HepG2 (cell line): Measurements from ENCODE around the gene MTF1. TPM values are rescaled to one million over a fixed set of nuclear protein-coding genes. Genes with fewer than 3 reads are reported as not detected.

Source experiments
- ATAC-seq: fragments of 200-7000 bp; cut with Tn5 transposase; 3 replicates; pipeline ENCODE4 v1.9.1; 2020; ENCODE audit warnings: mild to moderate bottlenecking, moderate library complexity
- BruUV-seq: library from RNA; stranded (reverse); fragments of 400-500 nt; replicated peaks from 2 replicates; lab custom pipeline; 2021; lab: Mats Ljungman, UMichigan
- CTCF ChIA-PET: fragments of 300-600 bp; formaldehyde crosslinking; extraction: SDS; loops from one replicate; lab custom pipeline; 2021; ENCODE audit warnings: low total read pairs, inconsistent platforms, low intra/inter-chr PET ratio; lab: Yijun Ruan, JAX
- POLR2A ChIA-PET: fragments of 350-600 bp; sonication (Branson Sonifier 250); formaldehyde crosslinking; loops from one replicate; lab custom pipeline; 2020; ENCODE audit warnings: antibody characterized with exemption, inconsistent platforms; lab: Yijun Ruan, JAX
- DNase-seq: peaks from one replicate; pipeline ENCODE4 v3.0.0-alpha.2; 2015; ENCODE audit warnings: low spot score
- FAIRE-seq: peaks from 3 replicates; lab custom pipeline; 2011; peaks lifted over from hg19 to GRCh38; lab: Jason Lieb, UNC
- H2AFZ ChIP-seq: one replicate; pipeline ENCODE4 v1.6.1; 2011; ENCODE audit warnings: low read length, inconsistent platforms
- H3K27ac ChIP-seq: fragments of 300-600 bp; 3 replicates; pipeline ENCODE4 v1.8.0; 2011; ENCODE audit warnings: mixed run types, mild to moderate bottlenecking, mixed read lengths, low read length, inconsistent platforms; ENCODE audit not compliant: insufficient read depth; ENCODE audit errors: extremely low read length
- H3K27me3 ChIP-seq, 2 experiments: fragments of 200-600 bp in 1 of 2; 2 replicates in 1 of 2; 3 replicates in 1 of 2; pipeline versions ENCODE4 v1.6.0 to v1.8.0; 2011; ENCODE audit warnings: low read length in 2 of 2, mild to moderate bottlenecking in 2 of 2, moderate library complexity in 2 of 2, inconsistent platforms in 1 of 2; ENCODE audit not compliant: insufficient read depth in 2 of 2, control insufficient read depth in 1 of 2
- H3K36me3 ChIP-seq, 2 experiments: fragments of 200-600 bp in 1 of 2; replicated peaks in 1 of 2; 2 replicates in 1 of 2; 3 replicates in 1 of 2; pipeline versions ENCODE4 v1.5.1 to v1.8.0; 2011; ENCODE audit warnings: low read length in 2 of 2, inconsistent platforms in 1 of 2; ENCODE audit not compliant: insufficient read depth in 2 of 2, control insufficient read depth in 1 of 2
- H3K4me1 ChIP-seq: 2 replicates; pipeline ENCODE4 v1.5.1; 2012; ENCODE audit warnings: low read length, inconsistent platforms; ENCODE audit not compliant: insufficient read depth
- H3K4me2 ChIP-seq: 2 replicates; pipeline ENCODE4 v1.6.0; 2011; ENCODE audit warnings: low read depth, low read length, inconsistent platforms
- H3K4me3 ChIP-seq, 3 experiments: fragments of 200-600 bp in 1 of 3; sonication (generic), shearing (Covaris generic) in 1 of 3; replicated peaks in 1 of 3; 2 replicates each; pipeline ENCODE4 v1.5.1; 2011 to 2016; ENCODE audit warnings: low read length in 3 of 3, inconsistent platforms in 2 of 3, low read depth in 2 of 3, mild to moderate bottlenecking in 2 of 3, control low read depth in 1 of 3, mixed read lengths in 1 of 3; ENCODE audit not compliant: insufficient read depth in 1 of 3
- H3K79me2 ChIP-seq: one replicate; pipeline ENCODE4 v1.6.1; 2011; ENCODE audit warnings: low read length, inconsistent platforms; ENCODE audit not compliant: insufficient read depth
- H3K9ac ChIP-seq: 2 replicates; pipeline ENCODE4 v1.6.0; 2011; ENCODE audit warnings: mild to moderate bottlenecking, low read depth, low read length, inconsistent platforms; ENCODE audit not compliant: insufficient read depth
- H3K9me3 ChIP-seq: 2 replicates; pipeline ENCODE4 v1.5.1; 2012; ENCODE audit warnings: mild to moderate bottlenecking, low read length
- H4K20me1 ChIP-seq: 2 replicates; pipeline ENCODE4 v1.6.0; 2011; ENCODE audit warnings: inconsistent platforms, mild to moderate bottlenecking, low read length, moderate library complexity; ENCODE audit not compliant: insufficient read depth
- CTCF ChIP-seq: sonication (generic); formaldehyde crosslinking; IDR thresholded peaks from 2 replicates; pipeline ENCODE4 v1.5.0; 2020; ENCODE audit warnings: mild to moderate bottlenecking, missing genetic modification reagents, moderate library complexity
- MBD4 ChIP-seq: IDR thresholded peaks from 2 replicates; pipeline ENCODE4 v1.6.1; 2012; ENCODE audit warnings: low read length, inconsistent platforms, borderline replicate concordance
- MED8 ChIP-seq: sonication (generic); formaldehyde crosslinking; IDR thresholded peaks from 2 replicates; pipeline ENCODE4 v1.8.1; 2023; ENCODE audit warnings: mild to moderate bottlenecking, missing genetic modification reagents; ENCODE audit not compliant: insufficient replicate concordance
- RAD21 ChIP-seq: fragments of 450-650 bp; formaldehyde crosslinking; IDR thresholded peaks from 2 replicates; pipeline ENCODE4 v1.5.0; 2020; ENCODE audit warnings: mild to moderate bottlenecking
- STAG1 ChIP-seq: sonication (generic); formaldehyde crosslinking; IDR thresholded peaks from 2 replicates; pipeline ENCODE4 v1.4.0; 2020; ENCODE audit warnings: missing genetic modification reagents
- TEAD3 ChIP-seq: optimal IDR thresholded peaks from 2 replicates; pipeline ENCODE3; 2016; ENCODE audit warnings: borderline replicate concordance
- ZNF646 ChIP-seq: sonication (generic); formaldehyde crosslinking; IDR thresholded peaks from 2 replicates; pipeline ENCODE4 v1.9.0; 2021; ENCODE audit warnings: mild to moderate bottlenecking, missing genetic modification reagents
- WGBS: methylation state at CpG from one replicate; pipeline ENCODE4 v1.1.6; 2017; ENCODE audit warnings: low lambda C conversion rate; 5-methylcytosine and 5-hydroxymethylcytosine counted together
- in situ Hi-C: cut with HindIII; loops from 2 replicates; pipeline ENCODE4 v1.10.0; 2017; ENCODE audit warnings: low pct_unique_long_range_greater_than_20kb; ENCODE audit not compliant: extremely low pct_ligation_motif_present
- intact Hi-C: fragments of 100-400 bp; cut with micrococcal nuclease; formaldehyde crosslinking; loops from one replicate; pipeline ENCODE4 v1.10.0; 2022; ENCODE audit not compliant: unreplicated experiment
- polyA plus RNA-seq, 8 experiments: library from polyadenylated mRNA; depleted of rRNA in 3 of 8; stranded (reverse) in 7 of 8; unstranded in 1 of 8; fragments of >200 nt; fragmentation: Illumina TruSeq in 4 of 8; extraction: Trizol in 4 of 8; gene quantifications; 2 replicates each; pipeline versions ENCODE4 v1.2.1 to v1.2.3, GENCODE V29; 2011 to 2016; ENCODE audit warnings: low read depth in 4 of 8, missing spikeins in 1 of 8, mixed read lengths in 1 of 8; ENCODE audit not compliant: insufficient read depth in 1 of 8
- total RNA-seq, 5 experiments: library from RNA; depleted of rRNA; stranded (reverse); fragments of >200 nt; fragmentation: Illumina TruSeq; extraction: Trizol; gene quantifications; 2 replicates each; pipeline ENCODE4 v1.2.3, GENCODE V29; 2016; ENCODE audit warnings: low read depth in 1 of 5

Gene MTF1
- total and polyA plus RNA-seq, 2 of the 13 experiments (the other 11 are each of a cell fraction or from before 2014, with no cell fraction given), result 2.4 to 3.3 TPM

DNA sequence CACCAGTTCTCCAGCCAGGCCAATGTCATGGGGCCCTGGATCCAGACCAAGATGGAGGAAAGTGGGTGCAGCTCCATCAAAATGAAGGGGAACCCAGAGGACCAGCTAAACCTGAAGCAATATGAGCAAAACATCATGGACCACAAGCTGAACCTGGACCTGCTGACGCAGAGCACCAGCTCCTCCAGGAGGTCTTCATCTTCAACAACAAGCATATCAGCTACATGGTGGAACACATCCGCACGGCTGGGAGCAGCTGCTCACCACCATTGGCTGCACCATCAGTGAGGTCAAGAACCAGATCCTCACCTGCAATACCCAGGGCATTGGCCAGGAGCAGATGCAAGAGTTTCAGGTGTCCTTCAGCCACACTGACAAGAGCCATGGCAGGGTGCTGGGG is 80.7 kb downstream of the MTF1 start:
- peak; percentile 15; the same call in 1 of the 2 replicates for TF ChIP-seq RAD21 (CRISPR knock-in tag)
- TF ChIP-seq MBD4, result no peak
- TF ChIP-seq MED8 (CRISPR knock-in tag), result no peak
- TF ChIP-seq STAG1 (CRISPR knock-in tag), result peak; percentile 52
- no peak for TF ChIP-seq ZNF646 (CRISPR knock-in tag)
- peak; percentile 52 for TF ChIP-seq CTCF (CRISPR knock-in tag)
- no peak for TF ChIP-seq TEAD3 (CRISPR knock-in tag)
- FAIRE-seq (no peak), DNase-seq (no peak), ATAC-seq (peak; percentile 50; the same call in 2 of the 3 replicates)
- Histone ChIP-seq H3K27me3 (peaks cover 3 to 7% of the 10 kb centered on the region in 2 experiments; a peak in 2 of 5 replicates), H3K4me3 (no peak overlapping the region), H3K9me3 (no peaks in the 10 kb centered on the region), H3K79me2 (no peaks in the 10 kb centered on the region), H2AFZ (no peak overlapping the region), H3K4me2 (no peak overlapping the region), H3K4me1 (peaks cover 16% of the 10 kb centered on the region), H3K9ac (no peak overlapping the region), H3K36me3 (no peaks in the 10 kb centered on the region), H3K27ac (no peak overlapping the region), H4K20me1 (no peaks in the 10 kb centered on the region)
- POLR2A ChIA-PET, result no interaction called here
- intact Hi-C loops (no loop called here), in situ Hi-C loops (no loop called here)
- no CpG with 5 or more reads among the region's 3 CpGs for WGBS
- CTCF ChIA-PET, result no interaction called here
- BruUV-seq, result no TSS peak
